NCI-H2029 (cell line): ENCODE results near the gene RNF144A.
"Not testable (repeated sequence)": the region's sequence is repeated elsewhere in the genome, so short reads cannot be mapped to it uniquely, and the experiment has no call there.

ENCODE experiments used
- DNase-seq: peaks from one replicate; lab custom pipeline; 2025; lab: John Stamatoyannopoulos, UW

Gene RNF144A

DNA sequence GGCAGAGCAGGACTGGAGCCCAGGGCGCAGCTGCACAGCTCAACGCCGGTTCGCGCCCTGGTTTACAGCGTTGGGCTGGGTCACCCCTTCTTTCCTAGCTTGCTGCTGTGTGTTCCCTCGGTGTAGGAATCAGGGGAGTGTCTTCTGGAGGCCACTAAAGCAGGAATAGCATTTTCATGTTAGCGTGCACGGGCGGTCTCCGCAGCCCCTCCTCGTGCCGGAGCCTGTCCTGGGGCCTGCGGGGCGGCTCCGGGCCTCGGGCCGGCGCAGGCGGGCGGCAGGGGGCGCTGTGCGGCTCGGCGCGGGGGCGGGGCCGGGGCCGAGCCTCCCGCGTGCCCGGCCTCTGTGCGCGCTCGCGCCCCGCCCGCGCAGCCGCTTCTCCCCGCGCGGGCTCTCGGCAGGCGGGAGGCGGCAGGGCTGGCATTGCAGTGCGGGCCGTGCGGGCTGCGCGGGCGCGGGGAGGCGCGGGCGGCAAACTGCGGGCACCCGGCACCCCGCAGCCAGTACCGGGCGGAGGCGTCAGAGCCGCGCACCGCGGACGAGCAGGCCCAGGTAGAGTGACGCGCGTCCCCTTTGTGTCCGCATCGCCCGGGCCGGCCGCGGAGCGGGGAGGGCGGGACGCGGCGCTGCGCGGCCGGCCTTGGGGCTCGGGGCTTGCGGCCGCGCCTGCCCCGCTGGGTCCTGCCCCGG is at the start of gene RNF144A:
RNF144A (plus strand) TSS at position 342 of the 690 bp plus-strand sequence. CDS start 79,515 bp downstream, outside the sequence.
- DNase-seq = peak; percentile 63

DNA sequence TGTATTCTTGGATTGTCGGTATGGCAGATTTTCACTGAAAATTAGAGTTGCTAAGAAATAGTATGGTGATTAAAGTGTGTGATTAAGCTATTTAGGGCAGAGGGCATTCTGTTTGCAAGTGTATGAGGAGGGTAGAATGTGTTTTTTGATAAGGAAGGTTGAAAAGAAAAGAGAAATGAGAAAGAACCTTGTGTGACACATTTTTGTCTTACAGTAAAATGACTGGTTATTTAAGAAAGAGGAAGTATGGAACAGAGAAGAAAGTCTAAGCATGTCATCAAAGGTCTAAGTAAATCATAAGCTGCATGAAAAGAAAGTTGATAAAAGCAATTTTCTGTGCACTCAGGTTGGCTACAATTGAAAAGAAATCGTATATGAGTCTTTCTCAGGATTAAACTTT is 44.8 kb upstream of the RNF144A start:
- no peak for DNase-seq

- DNase-seq = no peak
Measured at GRCh38 chr2:6874032-6874431, 43.2 kb upstream of the RNF144A start.

GRCh38 chr2:6876309-6876708 is 40.9 kb upstream of the RNF144A start:
- DNase-seq = no peak

DNA sequence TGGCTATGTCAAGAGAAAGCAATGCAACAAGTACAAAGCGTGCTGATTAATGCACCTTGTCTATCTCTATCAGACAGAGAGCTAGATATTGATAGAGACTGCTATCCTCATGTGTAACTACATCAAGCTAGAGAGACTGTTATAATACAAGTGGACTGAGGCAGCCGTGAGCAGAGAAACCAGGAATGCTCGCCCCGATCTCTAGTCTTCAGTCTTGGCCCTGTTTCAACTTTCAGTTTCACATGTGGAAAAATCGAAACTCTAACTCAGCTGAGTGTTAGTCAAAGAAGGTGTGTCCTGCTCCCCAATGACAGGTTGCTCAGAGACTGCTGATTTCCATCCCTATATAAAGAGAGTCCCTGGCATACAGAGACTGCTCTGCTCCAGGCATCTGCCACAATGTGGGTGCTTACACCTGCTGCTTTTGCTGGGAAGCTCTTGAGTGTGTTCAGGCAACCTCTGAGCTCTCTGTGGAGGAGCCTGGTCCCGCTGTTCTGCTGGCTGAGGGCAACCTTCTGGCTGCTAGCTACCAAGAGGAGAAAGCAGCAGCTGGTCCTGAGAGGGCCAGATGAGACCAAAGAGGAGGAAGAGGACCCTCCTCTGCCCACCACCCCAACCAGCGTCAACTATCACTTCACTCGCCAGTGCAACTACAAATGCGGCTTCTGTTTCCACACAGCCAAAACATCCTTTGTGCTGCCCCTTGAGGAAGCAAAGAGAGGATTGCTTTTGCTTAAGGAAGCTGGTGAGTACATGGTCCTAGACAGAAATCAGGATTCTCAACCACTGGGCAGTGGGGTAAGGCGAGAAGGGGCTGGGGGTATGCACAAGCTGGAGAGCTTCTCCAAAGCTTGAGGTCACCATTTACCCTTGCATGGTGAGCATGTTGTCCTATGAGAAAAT is 39.6 kb upstream of the RNF144A start, which contains the start of gene RSAD2:
RSAD2 (plus strand) TSS at position 376 of the 903 bp plus-strand sequence; CDS start at position 400, 24 bp downstream.
- DNase-seq = peak; percentile 63

DNA sequence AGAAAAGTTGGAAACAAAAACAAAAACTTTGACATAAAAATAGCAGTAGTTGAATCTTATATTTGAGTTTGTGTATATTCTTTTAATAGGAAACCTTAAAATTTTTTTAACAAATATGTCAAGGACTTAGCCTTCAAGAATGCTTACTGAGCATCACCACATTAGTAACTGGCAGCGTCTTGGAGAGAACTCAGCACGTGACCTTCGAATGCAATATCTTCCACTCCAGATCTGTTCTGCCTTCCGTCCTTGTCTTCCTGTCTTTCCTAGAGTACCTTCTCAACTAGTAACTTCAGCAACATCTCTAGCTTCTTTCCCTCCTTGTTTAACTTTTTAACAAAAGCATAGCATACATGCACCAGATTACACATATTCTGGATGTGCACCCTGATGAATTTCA is 38.7 kb upstream of the RNF144A start:
- DNase-seq = no peak

DNA sequence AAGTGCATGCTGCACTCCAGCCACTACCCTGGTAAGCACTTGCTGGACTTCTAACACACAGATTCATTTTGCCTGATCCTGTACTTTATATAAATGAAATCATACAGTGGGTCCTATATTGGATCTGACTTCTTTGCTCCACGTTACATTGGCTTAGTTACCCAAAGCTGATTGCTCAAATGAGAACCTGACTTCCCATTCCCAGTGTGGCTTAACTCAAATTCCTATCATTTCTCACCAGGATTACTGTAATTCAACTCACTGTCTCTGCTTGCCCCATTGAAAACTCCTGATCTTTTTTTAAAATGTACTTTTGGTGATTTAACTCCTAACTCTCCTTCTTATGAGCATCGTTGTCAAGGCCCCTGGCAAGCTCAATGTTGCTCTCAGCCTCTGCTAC is 38.2 kb upstream of the RNF144A start:
- DNase-seq = no peak

- DNase-seq = no peak
Measured at GRCh38 chr2:6880200-6880733, 36.9 kb upstream of the RNF144A start.

- DNase-seq = no peak
Measured at GRCh38 chr2:6881046-6881445, 36.2 kb upstream of the RNF144A start.

DNA sequence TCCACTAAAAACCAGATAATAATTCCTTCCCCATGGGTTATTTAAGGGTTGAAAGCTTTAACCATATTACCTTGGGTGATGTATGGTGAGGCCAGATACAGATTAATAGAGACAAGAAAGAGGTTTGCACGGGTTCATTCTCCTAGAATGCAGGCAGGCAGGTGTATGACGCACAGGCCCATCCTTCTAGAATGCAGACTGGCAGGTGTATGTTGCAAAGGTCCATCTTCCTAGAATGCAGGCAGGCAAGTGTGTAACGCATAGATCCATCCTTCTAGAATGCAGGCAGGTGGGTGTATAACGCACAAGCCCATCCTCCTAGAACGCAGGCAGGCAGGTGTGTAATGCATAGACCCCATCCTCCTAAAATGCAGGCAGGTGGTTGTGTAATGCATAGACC is 35.7 kb upstream of the RNF144A start:
- no peak for DNase-seq

DNA sequence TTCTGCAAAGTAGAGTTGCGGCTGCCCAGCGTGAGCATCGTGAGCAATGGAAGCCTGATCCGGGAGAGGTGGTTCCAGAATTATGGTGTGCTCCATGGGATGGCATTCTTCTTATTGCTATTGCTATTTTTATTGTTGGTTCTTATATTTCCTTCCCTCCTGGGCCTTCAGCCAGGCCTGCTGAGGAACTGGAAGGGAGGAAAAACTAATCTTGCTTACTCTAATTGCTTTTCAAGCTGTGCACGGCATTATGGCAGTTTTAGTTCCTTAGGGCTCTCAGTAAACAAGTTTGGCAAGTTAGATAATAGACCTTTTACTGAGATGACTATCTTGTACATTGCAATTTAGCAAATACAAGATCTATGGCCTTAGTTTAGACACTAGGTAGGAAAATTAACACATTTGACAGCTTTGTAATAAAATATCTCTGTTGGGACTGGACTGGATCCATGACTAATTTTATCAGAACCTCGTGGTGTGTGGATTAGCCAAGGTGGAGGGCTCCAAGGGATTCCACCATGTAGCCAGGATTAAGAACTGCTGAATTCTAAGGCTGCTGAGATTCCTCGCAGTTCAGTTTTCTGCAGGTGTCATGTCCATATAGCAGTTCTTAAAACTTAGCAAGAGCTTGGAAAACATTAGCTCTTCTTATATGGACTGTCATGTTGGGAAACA is 33.6 kb upstream of the RNF144A start:
- DNase-seq = no peak

DNA sequence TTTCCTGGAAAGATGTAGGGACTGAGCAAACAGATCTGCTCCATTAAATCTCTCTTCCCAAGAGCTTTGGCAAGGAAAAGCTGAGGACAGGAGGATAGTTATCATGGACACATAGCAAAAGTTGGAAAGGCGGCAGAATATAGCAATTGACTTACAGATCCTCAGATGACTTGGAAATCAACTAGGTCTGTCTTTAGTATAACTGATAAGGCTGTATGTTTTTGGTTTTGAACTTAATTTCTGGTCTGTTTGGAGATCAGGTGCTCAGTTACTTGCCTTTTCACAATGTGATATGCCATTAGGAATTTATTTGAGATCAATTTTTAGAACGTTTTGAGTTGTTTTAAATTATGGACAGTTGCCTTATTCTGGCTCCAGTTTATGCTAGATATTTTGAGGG is 31.7 kb upstream of the RNF144A start:
- DNase-seq = no peak

GRCh38 chr2:6885968-6886367 is 31.2 kb upstream of the RNF144A start:
- no peak for DNase-seq

DNA sequence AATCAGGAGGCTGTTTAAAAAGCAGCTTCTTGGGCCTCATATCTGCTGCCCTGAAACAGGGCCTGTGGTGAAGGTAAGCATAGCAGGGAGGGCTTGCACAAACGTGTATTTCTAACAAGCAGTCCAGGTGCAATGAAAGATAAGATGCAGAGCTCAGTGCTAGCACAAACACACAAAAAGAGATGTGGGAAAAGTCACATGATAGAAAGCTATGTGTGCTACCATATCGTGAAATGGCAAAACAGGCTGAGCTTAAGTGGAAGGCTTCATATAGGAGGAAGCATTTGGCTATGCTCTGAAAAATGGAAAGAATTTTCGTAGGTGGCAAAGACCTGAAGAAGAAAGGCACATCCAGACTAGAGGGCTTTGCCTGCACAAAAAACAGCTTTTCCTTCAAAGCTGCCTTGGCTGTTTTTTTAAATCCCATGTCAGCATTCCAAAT is 29.4 kb upstream of the RNF144A start:
- no peak for DNase-seq

DNA sequence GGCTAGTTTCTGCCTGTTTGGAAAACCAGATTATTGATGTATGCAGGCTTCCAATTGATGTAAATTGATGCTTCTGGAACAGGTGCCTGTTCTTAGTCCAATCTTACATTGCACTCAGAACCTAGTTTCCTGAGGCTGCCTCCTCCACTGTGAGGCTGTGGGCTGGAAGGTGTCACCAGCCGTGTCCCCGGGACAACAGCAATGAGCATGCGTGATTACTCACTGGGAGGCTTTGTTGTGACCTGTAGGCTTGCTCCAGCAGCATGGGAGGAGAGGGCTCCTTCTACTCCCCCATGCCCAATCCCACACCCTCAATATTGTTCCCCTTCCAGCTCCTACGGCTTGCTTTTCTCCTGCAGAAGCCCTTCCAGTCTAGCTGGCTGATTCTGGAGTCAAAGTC is 28.5 kb upstream of the RNF144A start:
- DNase-seq = no peak

DNA sequence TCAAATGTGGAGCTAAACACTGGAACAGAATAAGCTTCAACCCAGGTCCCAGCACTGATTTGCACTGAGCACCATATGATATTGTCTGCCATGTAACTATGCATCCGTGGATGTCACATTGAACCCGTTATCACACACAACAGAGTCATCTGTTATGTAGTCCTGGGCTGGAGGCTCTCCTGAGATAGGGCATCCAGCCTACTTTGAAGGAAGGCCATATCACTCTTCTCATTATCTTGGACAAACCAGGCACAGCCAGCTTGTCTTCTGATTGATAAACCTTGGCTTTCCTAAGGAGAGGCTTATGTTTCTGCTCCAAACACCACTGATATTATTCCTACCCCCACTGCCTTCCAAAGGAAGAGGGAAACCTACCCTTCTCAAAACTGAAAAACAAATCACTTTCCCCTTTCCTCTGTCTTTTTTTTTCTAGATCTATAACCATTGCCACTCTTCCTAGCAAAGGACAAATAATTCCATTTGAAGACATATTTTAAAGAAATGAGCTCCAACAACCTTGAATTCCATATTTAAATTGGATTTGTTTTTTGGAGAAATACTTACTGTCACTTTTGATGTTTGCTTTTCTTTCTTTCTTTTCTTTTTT is 23.2 kb upstream of the RNF144A start:
- no peak for DNase-seq

DNA sequence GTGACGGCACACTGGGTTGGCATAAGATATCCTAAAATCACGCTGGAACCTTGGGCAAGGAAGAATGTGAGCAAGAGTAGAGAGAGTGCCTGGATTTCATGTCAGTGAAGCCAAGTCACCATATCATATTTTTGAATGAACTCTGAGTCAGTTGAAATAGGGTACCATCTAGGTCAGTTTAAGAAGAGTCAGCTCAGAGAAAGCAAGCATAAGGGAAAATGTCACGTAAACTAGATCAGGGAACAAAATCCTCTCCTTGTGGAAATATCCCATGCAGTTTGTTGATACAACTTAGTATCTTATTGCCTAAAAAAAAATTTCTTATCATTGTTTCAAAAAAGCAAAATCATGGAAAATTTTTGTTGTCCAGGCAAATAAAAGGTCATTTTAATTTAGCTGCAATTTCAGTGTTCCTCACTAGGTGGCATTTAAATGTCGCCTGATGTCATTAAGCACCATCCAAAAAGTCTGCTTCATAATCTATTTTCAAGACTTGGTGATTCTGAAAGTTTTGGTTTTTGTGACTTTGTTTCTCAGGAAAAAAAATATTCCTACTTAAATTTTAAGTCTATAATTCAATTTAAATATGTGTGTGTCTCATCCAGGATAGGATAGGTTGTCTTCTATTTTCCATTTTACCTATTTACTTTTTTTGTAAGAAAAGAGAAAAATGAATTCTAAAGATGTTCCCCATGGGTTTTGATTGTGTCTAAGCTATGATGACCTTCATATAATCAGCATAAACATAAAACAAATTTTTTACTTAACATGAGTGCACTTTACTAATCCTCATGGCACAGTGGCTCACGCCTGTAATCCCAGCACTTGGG is 20.1 kb upstream of the RNF144A start:
- no peak for DNase-seq

- not testable (repeated sequence) for DNase-seq
Measured at GRCh38 chr2:6902581-6902980, 14.6 kb upstream of the RNF144A start.

DNA sequence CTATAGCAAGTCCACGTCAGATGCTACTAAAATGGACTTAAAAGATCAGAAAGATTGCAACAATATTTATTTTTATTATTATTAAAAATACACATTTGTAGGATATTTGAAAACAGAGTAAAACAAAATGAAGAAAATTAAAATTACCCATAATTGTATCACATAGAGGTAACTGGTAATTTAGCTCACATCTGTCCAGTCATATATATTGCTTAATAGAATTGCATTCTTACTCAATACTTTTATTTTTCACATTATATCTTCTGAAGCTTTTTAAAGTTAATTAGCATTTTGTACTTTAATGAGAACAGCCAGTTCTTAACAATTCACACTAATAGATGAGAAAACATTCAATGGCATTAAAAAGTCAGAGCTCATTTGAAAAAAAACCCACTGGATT is 11.5 kb upstream of the RNF144A start:
- no peak for DNase-seq

GRCh38 chr2:6906165-6906741 is 11.0 kb upstream of the RNF144A start:
- DNase-seq = no peak

DNA sequence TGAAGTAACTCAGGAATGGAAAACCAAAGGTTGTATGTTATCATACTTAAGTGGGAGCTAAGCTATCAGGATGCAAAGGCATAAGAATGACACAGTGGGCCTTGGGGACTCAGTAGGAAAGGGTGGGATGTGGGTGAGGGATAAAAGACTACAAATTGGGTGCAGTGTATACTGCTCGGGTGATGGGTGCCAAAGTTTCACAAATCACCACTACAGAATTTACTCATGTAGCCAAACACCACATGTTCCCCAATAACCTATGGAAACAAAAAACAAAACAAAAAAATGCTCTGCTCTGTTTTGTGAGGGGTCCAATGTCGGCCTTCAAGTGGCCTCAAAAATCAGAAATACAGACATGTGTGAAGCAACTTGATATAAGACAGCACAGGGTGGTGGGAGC is 8.9 kb upstream of the RNF144A start:
- no peak for DNase-seq
